NCI-H1930 (cell line): Measurements from ENCODE around the gene FRK.
"Not testable (repeated sequence)": the region's sequence is repeated elsewhere in the genome, so short reads cannot be mapped to it uniquely, and the experiment has no call there.

Experiments used
- DNase-seq, 2 experiments: peaks; one replicate each; lab custom pipeline; 2025; lab: John Stamatoyannopoulos, UW

The FRK gene

DNA sequence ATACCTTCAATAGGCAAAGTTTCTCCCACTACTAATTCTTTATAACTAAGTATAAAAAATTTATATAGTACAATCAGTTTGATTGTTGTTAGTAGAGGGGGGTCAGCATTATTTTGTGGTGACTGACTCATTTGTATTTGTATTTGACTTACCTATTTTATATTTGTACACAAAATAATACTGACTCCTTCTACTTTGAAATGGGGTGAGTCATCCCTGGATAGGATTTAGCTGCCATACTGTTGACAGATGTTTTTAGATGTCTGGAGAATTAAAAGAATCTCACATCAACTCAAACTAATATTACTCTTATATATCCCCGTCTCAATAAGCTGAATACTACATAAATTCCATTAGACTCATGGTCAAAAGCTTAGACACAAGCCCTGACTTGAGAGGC lies 114.9 kb downstream of the FRK start:
- DNase-seq: no peak

DNA sequence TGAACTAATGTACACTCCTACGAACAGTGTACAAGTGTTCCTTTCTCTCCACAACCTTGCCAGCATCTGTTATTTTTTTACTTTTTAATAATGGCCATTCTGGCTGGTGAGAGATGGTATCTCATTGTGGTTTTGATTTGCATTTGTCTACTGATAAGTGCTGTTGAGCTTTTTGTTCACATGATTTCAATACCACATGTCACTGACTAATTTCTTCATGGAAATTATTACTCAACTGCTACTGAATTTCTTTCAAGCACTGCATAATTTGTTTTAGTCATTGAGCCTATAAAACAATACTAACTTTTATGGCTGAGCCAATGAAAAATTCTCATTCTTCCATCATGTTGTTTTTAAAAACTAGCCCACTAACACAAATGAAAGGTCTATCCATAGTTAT lies 115.4 kb downstream of the FRK start:
- no peak for DNase-seq

DNA sequence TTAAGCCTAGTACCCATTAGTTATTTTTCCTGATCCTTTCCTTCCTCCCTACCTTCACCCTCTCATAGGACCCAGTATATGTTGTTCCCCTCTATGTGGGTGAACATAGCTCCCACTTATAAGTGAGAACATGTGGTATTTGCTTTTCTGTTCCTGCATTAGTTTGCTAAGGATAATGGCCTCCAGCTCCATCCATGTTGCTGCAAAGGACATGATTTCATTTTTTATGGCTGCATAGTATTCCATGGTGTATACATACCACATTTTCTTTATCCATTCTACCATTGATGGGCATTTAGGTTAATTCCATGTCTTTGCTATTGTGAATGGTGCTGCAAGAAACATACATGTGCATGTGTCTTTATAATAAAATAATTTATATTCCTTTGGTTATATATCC lies 115.9 kb downstream of the FRK start:
- not testable (repeated sequence) for DNase-seq

DNA sequence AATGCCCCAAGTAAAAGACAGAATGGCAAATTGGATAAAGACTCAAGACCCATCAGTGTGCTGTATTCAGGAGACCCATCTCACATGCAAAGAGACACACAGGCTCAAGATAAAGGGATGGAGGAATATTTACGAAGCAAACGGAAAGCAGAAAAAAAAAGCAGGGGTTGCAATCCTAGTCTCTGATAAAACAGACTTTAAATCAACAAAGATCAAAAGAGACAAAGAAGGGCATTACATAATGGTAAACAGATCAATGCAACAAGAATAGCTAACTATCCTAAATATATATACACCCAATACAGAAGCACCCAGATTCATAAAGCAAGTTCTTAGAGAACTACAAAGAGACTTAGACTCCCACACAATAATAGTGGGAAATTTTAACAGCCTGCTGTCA lies 123.2 kb downstream of the FRK start:
- DNase-seq: not testable (repeated sequence)

DNA sequence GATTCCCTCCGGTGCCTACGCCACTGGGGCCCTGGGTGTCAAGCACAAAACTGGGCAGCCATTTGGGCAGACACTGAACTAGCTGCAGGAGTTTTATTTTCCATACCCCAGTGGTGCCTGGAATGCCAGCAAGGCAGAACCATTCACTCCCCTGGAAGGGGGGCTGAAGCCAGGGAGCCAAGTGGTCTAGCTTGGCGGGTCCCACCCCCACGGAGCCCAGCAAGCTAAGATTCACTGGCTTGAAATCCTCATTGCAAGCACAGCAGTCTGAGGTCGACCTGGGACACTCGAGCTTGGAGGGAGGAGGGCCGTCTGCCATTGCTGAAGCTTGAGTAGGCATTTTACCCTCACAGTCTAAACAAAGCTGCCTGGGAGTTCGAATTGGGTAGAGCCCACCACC lies 125.3 kb downstream of the FRK start:
- no peak for DNase-seq

DNA sequence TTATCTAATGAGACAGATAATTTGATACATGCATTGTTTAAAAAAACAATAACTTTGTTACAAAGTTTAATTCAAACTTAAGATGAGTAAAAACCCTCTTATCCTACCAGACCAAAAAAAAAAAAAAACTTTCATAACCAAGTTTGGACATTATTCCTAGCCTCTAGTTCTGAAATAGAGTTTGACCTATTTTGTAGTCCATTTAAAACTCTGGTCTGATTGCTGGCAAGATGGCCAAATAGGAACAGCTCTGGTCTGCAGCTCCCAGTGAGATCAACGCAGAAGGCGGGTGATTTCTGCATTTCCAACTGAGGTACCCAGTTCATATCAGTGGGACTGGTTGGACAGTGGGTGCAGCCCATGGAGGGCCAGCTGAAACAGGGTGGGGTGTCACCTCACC lies 125.9 kb downstream of the FRK start:
- DNase-seq: no peak

DNA sequence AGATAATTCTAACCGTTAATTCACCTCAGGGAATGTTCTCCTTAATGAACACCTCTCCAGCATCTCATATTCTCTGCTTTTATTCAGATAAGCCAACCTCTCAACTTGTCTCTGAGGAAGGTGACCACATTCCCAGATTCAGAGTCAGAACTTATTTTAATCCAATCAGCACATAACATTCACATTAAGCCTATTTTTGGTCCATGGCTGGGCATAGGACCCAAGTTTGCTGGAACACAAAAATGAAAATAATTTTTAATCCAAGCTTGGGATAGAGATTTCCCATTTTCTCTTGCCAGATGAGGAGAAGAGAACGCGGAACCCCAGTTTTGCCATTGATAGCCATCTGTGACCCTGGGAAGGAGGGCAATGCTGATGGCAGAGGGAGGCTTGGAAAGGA lies 126.5 kb downstream of the FRK start:
- no peak for DNase-seq

DNA sequence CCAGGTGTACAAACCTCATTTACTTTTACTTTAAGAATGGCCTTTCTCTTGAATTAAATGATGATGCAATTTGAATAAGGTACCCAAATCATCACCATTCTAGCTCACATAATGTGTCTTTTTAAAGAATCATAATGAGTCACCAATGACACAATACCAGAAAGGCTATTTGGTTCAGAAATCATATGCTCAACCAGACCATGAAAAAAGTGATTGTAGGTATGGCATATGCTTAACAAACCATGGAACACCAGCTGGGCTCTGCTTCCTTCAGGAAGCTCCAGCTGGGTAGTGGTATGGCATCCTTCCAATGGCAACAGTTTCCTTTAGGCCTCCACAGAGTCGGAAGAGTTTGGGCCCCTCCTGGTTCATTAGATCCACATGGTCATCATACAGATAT lies 128.2 kb downstream of the FRK start:
- peak in 1 of 2 experiments; percentile 49 for DNase-seq

DNA sequence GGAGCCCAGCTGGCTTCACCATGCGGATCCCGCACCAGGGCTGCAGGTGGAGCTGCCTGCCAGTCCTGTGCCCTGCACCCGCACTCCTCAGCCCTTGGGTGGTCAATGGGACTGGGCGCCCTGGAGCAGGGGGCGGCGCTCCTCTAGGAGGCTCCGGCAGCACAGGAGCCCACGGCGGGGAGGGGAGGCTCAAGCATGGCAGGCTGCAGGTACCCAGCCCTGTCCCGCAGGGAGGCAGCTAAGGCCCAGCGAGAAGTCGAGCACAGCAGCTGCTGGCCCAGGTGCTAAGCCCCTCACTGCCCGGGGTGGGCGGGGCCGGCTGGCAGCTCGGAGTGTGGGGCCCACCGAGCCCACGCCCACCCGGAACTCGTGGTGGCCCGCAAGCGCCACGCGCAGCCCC lies 132.7 kb downstream of the FRK start:
- not testable (repeated sequence) for DNase-seq

DNA sequence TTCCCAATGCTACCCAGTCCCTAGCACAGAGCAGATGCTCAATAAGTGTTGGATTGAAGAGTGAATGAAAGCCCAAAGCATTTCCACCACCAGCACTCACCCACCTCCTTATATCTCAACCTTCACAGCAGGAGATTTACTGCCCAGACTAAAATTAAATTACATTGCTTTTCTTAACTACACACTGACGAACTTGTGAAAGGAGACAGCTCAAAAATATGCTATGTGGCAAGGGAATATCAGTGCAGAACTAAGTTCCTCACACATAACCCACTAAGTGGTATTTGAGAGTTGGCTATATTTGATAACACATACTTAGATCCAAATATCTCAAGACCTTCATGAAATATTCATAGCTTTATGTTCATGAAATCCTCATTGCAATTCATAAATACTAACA lies 137.7 kb downstream of the FRK start:
- DNase-seq: no peak

DNA sequence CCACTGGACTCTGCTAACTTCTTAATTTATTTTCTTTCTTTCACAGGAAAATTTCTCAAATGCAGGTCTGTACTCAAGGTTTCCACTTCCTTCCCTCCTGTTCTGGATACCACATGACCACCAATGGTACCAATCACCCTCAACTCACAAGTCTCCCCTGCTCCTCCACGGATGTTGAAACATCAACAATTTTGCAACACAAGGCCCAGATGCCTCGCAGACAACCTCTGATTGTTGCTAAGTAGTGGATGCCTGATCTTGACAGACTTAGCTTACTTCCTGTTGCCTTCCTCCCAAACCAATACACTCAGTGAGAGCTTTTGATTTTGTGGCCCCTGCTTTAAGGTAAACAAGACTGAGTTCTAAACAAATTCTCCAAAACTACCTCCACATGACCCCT lies 146.6 kb downstream of the FRK start:
- DNase-seq: no peak

DNA sequence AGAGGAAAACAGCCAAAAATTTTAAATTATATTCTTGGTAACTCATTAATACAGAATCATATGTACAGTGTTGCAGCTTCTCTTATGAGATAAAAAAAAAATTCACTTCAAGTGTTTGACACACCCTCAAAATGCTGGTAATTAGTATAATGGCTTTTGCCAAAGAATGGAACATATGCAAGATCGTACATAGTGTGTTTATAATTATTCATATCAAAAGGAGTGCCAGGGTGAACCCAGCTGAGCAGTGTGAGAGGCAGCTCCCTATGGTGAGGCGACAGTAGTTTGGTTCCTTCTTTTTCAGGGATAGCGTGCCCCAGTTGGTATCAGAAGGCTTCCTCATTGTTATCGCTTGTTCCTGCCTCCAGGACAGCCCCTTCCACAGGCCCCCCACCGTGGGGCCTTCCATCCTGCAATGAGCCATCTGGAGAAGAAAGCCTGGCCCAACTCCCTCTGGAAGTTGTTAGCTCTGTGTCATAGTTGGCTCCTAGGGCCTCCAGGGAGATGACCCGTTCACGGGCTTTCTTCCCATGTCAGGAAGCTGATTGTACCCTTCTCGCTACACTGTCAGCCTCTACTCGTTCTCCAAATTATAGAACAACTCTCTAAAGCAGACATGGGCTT lies 150.7 kb downstream of the FRK start:
- DNase-seq: no peak

DNA sequence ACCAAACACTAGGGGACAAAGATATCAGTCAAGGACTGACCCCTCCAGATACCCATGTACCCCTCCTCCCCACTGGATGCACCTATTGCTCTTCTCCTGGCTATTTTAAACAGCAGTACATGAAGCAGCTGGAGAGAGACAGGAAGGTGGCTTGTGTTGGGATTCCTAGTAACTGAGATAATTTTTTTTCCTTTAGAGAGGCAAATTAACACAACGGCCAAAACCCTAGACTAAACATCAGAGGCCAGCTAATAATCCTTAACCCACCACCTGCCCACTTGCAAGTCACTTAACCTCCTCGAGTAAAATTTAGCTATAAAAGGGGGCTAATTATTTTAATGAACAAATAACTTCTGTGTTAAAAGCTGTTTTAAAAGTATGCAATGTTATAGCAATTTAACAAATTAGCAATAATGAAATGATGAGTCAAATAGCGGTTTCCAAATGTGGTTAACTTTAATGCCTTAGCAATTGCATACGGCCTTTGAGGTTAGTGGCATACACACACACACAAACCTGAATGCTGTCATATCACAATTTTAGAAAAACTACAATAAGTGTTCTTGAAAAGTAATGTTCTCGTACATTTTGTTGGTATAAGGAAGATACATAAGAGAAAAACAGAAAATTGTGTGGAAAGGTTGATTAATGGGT lies 151.7 kb downstream of the FRK start:
- DNase-seq: no peak

DNA sequence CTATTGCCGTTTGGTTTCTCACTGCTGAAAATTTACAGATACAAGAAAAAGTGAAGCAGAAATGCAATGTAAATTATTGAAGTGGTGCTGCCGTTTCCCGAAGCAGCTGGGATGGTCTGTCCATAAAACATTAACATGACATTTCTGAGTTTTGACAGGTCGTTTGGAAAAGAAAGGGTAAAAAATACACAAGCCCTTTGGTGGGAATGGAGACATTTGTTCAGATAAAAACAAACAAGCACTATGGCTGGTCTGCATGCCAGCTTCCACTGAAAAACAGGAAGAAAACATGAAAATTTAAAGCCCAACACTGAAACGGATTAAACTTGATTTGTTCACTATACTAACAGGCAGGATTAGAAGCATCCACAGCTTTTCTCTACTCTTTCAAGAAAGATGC lies 155.2 kb downstream of the FRK start:
- no peak for DNase-seq

DNA sequence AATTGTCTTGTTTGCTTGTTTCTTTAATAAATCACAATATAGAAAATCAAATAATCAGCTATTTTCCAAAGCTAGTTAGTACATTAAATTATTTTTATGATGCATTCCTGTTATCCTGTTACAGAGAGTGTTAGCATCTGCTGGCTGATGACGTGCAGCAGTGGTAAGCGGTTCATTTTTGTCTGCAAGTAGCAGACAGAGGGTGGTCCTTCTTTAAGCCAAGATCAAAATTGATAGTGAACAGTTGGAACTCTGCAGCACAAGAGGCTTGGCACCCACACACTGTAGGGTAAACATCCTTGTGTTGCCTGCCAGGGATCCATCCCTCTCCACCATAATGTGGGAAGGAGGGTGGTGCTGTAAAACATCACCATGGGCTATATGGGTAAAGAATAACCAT lies 158.3 kb downstream of the FRK start:
- DNase-seq: no peak

DNA sequence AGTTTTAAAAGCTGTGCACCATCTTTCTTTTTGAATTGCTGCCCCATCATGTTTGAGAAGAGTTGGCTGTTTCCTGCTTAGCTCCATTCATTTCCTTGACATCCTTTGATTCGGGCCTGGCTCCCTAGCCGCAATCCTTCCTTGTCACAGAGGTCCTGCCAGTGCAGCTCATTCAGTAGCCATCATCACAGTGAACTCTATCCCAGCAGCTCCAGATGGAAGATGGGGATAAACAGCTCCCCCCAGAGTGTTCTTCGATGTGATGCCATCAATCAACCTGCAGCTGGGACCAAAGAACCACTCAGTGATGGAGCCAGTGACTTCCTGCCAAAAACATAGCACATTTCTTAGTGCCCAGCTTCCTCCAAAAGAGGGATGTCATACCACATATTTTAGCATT lies 158.8 kb downstream of the FRK start:
- no peak for DNase-seq

DNA sequence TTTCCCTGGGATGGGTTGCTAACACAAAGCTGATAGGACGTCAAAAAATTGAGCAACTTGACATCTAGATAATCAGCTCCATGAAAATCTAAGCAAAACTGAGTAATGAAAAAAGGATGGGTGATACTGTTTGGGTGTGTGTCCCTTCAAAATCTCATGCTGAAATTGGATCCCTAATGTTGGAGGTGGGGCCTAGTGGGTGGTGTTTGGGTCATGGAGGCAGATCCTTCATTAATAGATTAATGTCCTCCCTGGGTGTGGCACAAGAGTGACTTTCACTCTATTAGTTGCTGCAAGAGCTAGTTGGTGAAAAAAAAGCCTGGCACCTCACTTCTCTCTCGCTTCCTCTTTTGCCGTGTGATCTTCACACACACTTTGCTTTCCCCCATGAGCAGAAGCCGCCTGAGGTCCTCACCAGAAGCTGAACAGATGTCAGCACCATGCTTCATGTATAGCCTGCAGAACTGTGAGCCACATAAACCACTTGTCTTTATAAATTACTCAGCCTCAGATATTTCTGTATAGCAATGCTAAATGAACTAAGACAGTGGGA lies 160.9 kb downstream of the FRK start:
- DNase-seq: no peak

DNA sequence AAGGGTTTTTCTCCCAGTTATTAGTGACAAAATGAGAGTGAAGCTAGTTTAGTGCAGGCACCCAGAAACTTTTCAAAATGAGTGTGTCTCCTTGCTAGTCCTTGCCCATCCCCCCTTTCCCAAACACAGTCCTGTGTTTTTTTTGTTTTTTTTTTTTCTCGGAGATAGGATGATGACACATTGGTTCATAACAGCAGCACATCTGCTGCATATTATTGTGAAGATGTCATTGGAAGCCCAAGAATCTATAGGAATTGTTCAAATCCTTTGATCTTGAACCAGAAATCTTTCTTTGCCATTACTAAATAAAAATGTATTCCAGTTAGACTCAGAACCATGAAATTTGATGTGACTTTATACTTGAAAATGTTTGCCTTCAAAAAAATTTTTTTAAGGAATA lies 162.4 kb downstream of the FRK start:
- no peak for DNase-seq

DNA sequence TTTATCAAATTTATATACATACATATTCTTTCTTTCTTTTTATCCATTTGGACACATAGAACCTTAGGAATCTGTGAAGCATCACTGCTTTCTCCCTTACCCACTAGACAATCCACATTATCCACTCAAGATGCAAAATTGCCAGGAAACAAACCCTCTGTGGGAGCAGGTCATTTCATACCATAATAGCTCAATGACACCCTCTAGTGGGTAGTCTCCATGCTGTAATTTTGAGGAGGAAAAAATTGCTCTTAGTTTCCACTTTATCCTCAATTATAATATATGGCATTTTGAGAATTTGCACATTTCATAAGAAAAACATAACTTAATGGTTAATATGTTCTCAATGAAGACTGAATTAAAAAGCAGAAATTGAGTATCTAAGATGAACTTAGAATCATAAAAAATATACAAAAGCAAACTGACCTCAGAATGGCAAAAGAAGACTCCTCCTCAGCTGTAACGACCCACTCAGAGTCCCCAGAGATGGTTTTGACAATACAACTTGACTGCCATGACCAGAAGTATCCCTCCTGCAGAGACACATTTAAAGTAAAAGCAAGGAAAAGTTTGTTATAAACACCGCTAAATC lies 164.1 kb downstream of the FRK start:
- DNase-seq: peak in 1 of 2 experiments; percentile 48

DNA sequence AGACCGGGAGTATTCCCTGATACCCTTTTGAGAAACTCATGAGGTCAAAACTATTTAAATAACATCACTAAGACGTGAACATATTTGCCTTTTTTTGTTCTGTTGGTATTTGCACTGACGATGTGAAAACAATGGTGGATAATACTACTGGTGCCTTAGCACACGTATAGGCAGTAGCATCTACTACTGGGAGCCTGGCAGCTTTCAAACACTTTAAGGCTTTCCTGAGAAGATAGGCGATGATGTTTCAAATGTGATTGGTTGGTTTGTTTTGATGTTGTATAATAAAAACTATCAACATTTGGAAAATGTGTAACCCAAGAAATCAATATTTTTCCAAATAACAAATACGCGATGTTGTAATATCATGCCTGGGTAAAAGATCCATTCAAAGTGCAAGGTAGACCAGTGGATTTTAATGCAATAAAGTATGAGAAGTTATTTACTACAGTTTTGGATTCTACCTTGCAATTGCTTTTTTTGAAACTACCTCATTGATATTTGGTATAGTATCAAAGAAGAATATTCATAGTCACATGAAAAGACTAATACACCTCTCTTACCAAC lies 166.2 kb downstream of the FRK start:
- DNase-seq: no peak

DNA sequence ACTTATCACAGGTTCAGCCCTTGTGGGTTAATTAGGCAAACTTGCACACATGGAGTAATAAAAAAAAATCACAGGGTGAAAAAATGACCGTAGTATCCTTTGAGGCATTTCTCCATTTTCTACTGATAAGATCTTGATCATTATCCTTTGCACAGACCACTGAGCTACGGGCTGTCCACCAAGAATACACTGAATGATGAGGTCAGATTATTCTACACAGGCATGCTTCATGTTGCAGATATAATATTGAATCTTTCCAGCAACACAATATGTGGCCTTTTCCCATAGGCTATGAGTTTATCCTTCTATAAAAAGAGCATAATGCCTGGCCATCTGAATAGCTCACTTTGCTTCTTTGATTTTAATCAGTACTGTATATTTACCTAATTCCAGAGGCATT lies 168.9 kb downstream of the FRK start:
- no peak for DNase-seq

DNA sequence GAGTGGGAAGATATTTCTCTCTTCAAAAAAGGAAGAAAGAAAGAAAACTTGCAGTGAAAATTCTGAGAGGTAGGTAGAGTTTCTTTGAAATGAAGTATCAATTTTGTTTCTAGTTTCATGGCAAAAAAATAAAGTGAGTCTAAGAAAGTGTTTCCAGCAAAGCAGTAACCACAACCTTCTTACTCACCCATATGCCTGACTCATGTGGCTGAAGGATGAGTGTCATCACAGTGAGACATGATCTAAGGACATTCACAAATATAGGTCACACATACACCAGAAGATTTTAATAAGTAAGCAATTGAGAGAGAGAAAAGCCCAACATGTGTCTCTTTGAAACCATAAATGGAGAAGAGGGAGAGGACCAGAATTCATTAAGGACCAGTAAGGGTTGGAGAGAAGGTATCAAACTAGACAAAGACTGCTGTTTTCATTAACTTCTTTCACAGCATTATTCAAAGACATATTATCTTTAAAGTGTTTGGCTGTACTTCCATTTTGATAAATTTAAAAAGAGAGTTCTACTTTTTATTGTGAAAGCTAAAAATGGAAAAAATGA lies 169.5 kb downstream of the FRK start:
- no peak for DNase-seq

DNA sequence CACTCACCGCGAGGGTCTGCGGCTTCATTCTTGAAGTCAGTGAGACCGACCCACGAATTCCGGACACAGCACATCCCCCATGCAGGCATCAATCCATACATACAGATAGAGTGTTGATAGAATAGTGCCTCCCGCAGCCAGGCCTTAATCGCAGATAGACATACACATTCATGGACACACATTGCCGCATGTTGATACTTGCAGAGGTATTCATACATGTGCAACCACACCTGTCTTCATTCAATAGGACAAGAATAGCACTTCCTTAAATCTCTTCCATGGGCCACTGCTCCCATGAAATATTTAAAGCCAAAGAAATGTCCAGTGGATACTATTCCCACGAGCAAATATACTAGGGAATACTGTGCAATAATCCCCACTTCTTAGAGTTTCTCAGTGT lies 170.5 kb downstream of the FRK start:
- DNase-seq: no peak
